GM12891 (cell line): ENCODE data around the gene AP1B1.

Source experiments
- DNase-seq: peaks from one replicate; pipeline ENCODE4 v3.0.0; 2011; ENCODE audit warnings: low spot score; ENCODE audit not compliant: insufficient read length
- FAIRE-seq: peaks from 2 replicates; lab custom pipeline; 2011; peaks lifted over from hg19 to GRCh38; lab: Jason Lieb, UNC
- PAX5 ChIP-seq: IDR thresholded peaks from 2 replicates; pipeline ENCODE4 v1.6.1; 2011; ENCODE audit warnings: low read length, moderate library complexity, mild to moderate bottlenecking; ENCODE audit not compliant: insufficient read depth, severe bottlenecking
- POLR2A ChIP-seq: IDR thresholded peaks from 2 replicates; pipeline ENCODE4 v1.6.1; 2011; ENCODE audit warnings: low read depth, low read length, control low read depth
- POLR2AphosphoS5 ChIP-seq: IDR thresholded peaks from 2 replicates; pipeline ENCODE4 v1.6.1; 2011; ENCODE audit warnings: low read depth, low read length, control low read depth
- POU2F2 ChIP-seq: IDR thresholded peaks from 2 replicates; pipeline ENCODE4 v1.6.1; 2011; ENCODE audit warnings: low read depth, mild to moderate bottlenecking, control low read depth, low read length, moderate library complexity
- SPI1 ChIP-seq: IDR thresholded peaks from 2 replicates; pipeline ENCODE4 v1.6.1; 2011; ENCODE audit warnings: low read depth, low read length, control low read depth
- TAF1 ChIP-seq: IDR thresholded peaks from 2 replicates; pipeline ENCODE4 v1.6.1; 2011; ENCODE audit warnings: low read depth, low read length, control low read depth

Gene AP1B1

DNA sequence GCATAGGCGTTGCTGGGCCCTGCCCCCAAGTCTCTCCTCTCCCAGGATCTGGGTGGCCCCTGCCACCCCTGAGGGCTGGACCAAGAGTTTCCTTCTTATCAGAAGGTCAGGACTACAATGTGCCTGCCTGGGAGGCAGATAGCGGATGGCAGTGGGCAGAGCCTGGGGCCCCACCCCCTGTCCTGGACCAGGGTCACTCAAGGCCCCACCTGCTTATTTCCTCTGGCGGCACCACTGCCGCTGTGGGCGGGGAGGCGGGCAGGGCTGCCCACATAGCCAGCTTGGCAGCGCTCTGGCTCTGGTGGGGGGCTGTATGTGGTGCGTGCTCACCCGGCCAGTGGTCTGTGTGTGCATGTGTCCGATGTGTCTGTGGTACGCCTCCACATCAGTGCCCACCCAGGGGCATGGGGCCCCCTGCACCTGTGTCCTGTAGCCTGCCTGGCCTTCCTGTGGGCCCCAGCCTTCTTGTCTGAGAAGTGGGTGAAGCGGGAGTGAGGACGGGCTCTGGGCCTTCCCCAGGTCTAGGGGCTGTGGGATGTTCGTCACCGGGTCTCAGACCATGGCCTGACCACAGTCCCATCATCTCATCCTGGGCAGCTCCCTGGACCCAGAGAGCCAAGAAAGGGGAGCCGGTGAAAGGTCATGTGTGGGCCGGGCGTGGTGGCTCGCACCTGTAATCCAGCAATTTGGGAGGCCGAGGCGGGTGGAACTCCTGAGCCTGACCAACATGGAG is 78.9 kb downstream of the AP1B1 start:
- DNase-seq (peak; percentile 8), FAIRE-seq (no peak)
- TF ChIP-seq PAX5 (no peak), TAF1 (no peak), POLR2A (no peak), POU2F2 (no peak), POLR2AphosphoS5 (no peak), SPI1 (no peak)

DNA sequence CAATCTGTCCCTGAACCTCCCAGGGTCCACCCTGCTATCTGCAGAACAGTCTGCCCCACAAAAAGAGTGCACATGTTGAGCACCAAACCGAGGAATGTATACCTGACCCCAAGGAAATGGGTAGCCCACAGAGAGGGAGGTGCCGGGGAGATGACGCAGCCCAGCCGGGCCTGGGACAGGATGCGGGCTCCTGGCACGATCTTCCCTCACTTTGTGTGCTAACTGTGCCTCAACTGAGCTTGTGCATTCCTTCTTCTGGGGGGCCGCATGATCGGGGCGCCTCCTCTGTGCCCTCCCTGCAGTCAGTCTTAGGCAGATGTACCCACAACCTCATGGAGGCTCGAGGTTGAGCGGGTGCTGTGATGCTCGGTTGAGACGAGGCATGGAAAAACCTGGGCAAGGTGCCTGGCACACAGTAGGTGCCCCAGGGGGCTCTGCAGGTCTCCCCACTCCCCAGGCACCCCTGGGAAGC is 79.5 kb downstream of the AP1B1 start:
- DNase-seq: no peak
- TF ChIP-seq POLR2A: no peak
- no peak for TF ChIP-seq SPI1
- no peak for FAIRE-seq

DNA sequence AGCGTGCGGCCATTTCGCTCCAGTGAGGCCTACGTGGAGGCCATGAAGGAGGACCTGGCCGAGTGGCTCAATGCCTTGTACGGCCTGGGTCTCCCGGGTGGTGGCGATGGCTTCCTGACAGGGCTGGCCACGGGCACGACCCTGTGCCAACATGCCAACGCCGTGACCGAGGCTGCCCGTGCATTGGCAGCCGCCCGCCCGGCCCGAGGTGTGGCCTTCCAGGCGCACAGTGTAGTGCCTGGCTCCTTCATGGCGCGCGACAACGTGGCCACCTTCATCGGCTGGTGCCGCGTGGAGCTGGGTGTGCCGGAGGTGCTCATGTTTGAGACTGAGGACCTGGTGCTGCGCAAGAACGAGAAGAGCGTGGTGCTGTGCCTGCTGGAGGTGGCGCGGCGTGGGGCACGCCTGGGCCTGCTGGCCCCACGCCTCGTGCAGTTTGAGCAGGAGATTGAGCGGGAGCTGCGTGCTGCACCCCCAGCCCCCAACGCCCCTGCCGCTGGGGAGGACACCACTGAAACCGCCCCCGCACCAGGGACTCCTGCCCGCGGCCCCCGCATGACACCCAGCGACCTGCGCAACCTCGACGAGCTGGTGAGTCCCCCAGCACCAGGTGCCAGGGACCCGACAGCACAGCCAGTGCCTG is 80.1 kb downstream of the AP1B1 start:
- DNase-seq (no peak), FAIRE-seq (no peak)
- TF ChIP-seq POLR2A: no peak
- TF ChIP-seq PAX5: no peak
- TF ChIP-seq TAF1: no peak
- no peak for TF ChIP-seq SPI1
- TF ChIP-seq POU2F2: no peak
- no peak for TF ChIP-seq POLR2AphosphoS5

DNA sequence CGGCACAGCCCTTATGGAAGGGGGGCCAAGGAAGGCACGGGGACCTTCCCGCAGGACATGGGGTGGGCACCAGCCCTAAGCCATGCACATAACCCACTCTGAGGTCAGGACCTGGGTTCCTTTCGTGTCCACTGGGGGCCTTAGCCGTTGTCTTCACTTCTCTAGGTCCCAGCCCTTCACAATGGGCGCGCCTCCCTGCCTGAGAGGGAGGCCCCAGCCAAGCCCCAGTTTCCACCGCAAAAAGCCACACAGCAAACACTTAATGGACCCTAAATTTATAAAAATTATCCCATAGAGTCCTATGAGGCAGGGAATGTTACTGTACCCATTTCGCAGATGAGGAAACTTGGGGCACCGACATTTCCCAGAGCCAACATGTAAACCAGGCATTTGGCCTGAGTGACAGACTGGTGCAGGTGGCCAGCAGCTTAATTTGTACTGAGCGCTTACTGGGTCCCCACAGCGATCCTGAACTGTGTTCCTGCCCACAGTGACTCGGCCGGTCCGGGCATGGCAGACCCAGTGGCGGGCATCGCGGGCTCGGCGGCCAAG is 80.7 kb downstream of the AP1B1 start:
- TF ChIP-seq POLR2A (no peak), PAX5 (no peak), SPI1 (no peak), POLR2AphosphoS5 (no peak), POU2F2 (no peak), TAF1 (no peak)
- DNase-seq: no peak
- FAIRE-seq: no peak

DNA sequence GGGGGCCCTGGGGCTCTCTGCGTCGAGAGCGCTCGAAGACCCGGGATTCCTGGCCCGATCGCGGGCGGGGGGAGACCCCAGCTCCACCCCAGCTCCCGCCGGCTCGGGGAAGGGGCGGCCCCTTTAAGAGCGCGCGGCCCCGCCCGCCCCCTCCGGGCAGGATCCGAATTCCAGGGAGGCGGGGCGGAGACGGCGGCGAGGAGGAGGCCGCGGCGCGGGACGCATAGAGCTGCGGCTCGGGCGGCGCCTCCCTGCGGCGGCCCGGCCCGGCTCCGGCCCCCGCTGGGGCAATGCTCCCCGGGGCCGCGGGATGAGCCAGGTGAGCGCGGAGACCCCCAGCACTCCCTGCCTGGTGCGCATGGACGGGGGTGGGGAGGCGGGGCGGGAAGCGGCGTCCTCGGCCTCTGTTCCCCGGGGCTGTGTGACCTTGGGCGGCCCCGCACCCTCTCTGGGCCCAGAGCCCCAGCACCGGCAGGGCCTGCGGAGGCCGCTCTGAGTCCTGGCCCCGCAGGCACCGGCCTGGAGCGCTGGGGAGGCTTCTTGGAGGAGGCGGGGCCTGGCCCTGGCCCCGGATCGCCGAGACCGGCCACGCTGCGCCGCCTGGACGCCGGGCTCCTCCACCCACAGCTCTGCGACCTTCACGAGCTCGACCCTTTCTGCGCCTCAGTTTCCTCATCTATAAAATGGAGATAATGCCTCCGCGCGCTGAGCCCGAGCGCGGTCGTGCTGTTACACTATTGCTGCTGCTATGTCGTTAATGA is 81.4 kb downstream of the AP1B1 start:
- FAIRE-seq: no peak
- DNase-seq: peak; percentile 59
- TF ChIP-seq TAF1 (no peak), PAX5 (no peak), POU2F2 (no peak), POLR2AphosphoS5 (no peak), SPI1 (no peak), POLR2A (no peak)

DNA sequence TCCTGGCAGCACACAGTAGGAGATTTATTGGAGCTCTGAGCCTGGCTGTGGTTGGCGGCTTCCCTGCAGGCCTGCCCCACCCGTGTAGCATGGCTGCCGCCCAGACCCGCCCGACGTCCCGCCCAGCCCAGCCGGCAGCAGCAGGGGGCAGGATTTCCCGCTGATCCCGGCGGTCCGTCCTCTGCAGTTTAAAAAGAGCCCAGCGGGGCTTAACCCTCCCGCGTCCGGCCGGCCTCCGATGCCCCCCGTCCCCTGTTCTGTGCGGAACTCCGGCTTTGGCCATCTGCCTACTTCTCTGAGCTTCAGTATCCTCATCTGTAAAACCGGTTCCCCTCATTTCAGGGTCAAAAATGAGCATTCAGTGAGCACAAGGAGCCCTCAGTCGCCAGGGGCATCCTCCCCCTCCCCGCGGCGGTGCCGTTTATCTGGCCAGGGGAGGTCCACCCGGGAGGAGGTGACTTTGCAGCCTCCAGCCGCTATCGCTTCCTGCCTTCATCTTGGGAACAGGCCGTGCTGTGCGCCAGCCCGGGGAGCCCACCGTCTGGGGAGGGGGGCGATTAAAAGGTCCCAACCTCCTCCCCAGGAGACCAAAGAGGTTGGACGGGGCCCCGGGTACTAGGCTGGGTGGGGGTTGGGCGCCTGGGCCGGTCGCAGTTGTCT is 82.1 kb downstream of the AP1B1 start, which contains the start of gene GAS2L1:
Gene GAS2L1 (plus strand): TSS at position 476 of the 660 bp plus-strand sequence. CDS start 1,456 bp downstream, outside the sequence.
- FAIRE-seq: peak; percentile 83
- peak; percentile 73 for DNase-seq

DNA sequence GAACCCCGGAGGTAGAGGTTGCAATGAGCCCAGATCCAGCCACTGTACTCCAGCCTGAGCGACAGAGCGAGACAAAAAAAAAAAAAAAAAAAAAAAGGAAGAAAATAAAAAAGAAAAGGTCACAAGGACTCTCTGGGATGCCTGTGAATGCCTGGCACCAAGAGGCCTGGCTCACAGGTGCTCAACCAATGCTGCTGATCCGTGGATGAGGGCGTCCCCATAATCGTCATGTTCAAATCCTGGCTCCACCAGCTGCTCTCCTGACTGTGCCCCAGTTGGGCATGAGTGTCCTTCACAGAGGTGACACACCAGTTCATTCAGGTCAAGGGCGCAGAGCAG is 82.6 kb downstream of the AP1B1 start:
- DNase-seq (no peak), FAIRE-seq (no peak)
- TF ChIP-seq SPI1 (no peak), TAF1 (no peak), POU2F2 (no peak), POLR2AphosphoS5 (no peak), POLR2A (no peak), PAX5 (no peak)

More for the DNA sequence above, 82.1 kb downstream of the AP1B1 start, which contains the start of gene GAS2L1:
- no peak for TF ChIP-seq PAX5
- TF ChIP-seq POLR2AphosphoS5: no peak
- TF ChIP-seq POU2F2: no peak
- TF ChIP-seq TAF1: no peak
- no peak for TF ChIP-seq SPI1
- no peak for TF ChIP-seq POLR2A

DNA sequence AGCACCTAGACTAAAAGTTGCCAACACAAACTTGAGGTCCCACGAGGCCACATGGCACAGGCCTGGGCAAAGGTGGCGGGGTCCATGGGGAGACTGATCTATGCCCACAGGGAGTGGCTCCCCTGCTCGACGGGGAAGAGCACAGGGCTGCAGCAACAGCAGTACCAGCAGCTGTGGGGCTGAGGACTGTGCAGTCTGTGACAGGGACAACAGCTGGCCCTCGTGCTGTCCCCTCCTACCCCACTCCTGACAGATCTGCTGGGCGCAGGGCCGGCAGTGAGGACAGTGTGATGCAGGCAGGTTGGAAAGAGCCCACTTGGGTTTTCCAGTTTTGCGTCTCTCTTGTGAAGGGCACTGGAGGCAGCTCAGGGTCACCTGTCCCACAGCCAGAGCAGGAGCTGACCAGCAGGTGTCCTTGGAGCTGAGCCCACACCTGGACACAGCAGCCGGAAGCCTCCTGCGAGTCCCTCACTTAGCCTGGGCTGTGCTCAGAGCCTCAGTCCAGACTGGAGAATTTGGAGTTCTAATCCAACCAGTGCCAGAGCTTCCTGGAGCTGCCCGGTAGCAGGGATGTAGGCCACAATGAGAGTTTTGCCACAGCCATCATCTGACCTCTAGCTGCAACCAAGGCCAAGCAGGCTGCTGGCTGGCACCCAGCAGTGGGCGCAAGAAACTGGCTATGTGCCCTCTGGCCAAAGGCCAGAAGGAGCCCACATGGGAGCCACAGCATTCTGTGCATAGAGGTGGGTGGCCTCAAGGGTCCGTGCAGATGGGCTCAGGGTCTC is 85.5 kb downstream of the AP1B1 start:
- DNase-seq: no peak
- TF ChIP-seq SPI1 (no peak), POLR2AphosphoS5 (no peak), TAF1 (no peak), POU2F2 (no peak), PAX5 (no peak), POLR2A (no peak)
- FAIRE-seq: no peak
